Kidney glomerular epithelial cell (primary cell): ENCODE measurements around the gene CD163L1.
"Not testable (repeated sequence)": the region's sequence is repeated elsewhere in the genome, so short reads cannot be mapped to it uniquely, and the experiment has no call there.

ENCODE experiments used
- DNase-seq: peaks from one replicate; lab custom pipeline; 2025; lab: John Stamatoyannopoulos, UW

CD163L1 gene

GRCh38 chr12:7404275-7404674 lies 39.7 kb downstream of the CD163L1 start:
- DNase-seq = no peak

- no peak for DNase-seq
These were observed 40.5 kb downstream of the CD163L1 start for GRCh38 chr12:7403466-7403865.

GRCh38 chr12:7399089-7399488 lies 44.9 kb downstream of the CD163L1 start:
- no peak for DNase-seq

GRCh38 chr12:7396418-7396817 lies 47.5 kb downstream of the CD163L1 start:
- DNase-seq = no peak

- no peak for DNase-seq
These were observed 48.0 kb downstream of the CD163L1 start for GRCh38 chr12:7395950-7396349.

- no peak for DNase-seq
These were observed 56.7 kb downstream of the CD163L1 start for GRCh38 chr12:7387289-7387688.

- DNase-seq = no peak
These were observed 60.8 kb downstream of the CD163L1 start for GRCh38 chr12:7383157-7383556.

GRCh38 chr12:7376196-7376595 lies 67.8 kb downstream of the CD163L1 start:
- DNase-seq = no peak

GRCh38 chr12:7375145-7375543 lies 68.8 kb downstream of the CD163L1 start:
- no peak for DNase-seq

- DNase-seq = no peak
These were observed 69.4 kb downstream of the CD163L1 start for GRCh38 chr12:7374423-7375144.

- DNase-seq = no peak
These were observed 70.7 kb downstream of the CD163L1 start for GRCh38 chr12:7373226-7373625.

- DNase-seq = no peak
These were observed 74.7 kb downstream of the CD163L1 start for GRCh38 chr12:7369274-7369729.

GRCh38 chr12:7362734-7363133 lies 81.2 kb downstream of the CD163L1 start:
- no peak for DNase-seq

- DNase-seq = no peak
These were observed 82.7 kb downstream of the CD163L1 start for GRCh38 chr12:7361265-7361664.

GRCh38 chr12:7354529-7354928 lies 89.4 kb downstream of the CD163L1 start:
- DNase-seq = no peak

GRCh38 chr12:7352661-7353060 lies 91.3 kb downstream of the CD163L1 start:
- DNase-seq = no peak

- no peak for DNase-seq
These were observed 92.8 kb downstream of the CD163L1 start for GRCh38 chr12:7351177-7351576.

- DNase-seq = no peak
These were observed 94.5 kb downstream of the CD163L1 start for GRCh38 chr12:7349418-7349817.

- no peak for DNase-seq
These were observed 97.3 kb downstream of the CD163L1 start for GRCh38 chr12:7346551-7347225.

GRCh38 chr12:7344833-7345606 lies 98.9 kb downstream of the CD163L1 start:
- no peak for DNase-seq

- DNase-seq = no peak
These were observed 104.3 kb downstream of the CD163L1 start for GRCh38 chr12:7339675-7340074.

- not testable (repeated sequence) for DNase-seq
These were observed 106.2 kb downstream of the CD163L1 start for GRCh38 chr12:7337790-7338189.

GRCh38 chr12:7327918-7328317 lies 116.0 kb downstream of the CD163L1 start:
- DNase-seq = no peak
